Right atrium auricular region (tissue), 2 donors: ENCODE results near the gene NF1. TPM values are rescaled to one million over a fixed set of nuclear protein-coding genes. Genes with fewer than 3 reads are reported as not detected.

Source experiments
- DNase-seq: peaks from one replicate; pipeline ENCODE4 v3.0.0-alpha.2; 2019; ENCODE audit warnings: low spot score
- H3K27ac ChIP-seq, 2 donors: fragments of 200-600 bp; sonication (generic); 1 replicate in 1 of 2; 2 replicates in 1 of 2; pipeline ENCODE4 v1.5.1; 2016 to 2019
- H3K27me3 ChIP-seq, 2 donors: fragments of 200-600 bp; sonication (generic); one replicate each; pipeline versions ENCODE4 v1.5.1 to v1.6.0; 2017 to 2019
- H3K36me3 ChIP-seq: fragments of 200-600 bp; sonication (generic); one replicate; pipeline ENCODE4 v1.5.1; 2016
- H3K4me1 ChIP-seq, 2 donors: fragments of 200-600 bp; sonication (generic); one replicate each; pipeline versions ENCODE4 v1.5.1 to v1.6.0; 2017 to 2019
- H3K4me3 ChIP-seq, 2 donors: fragments of 200-600 bp; sonication (generic); 1 replicate in 1 of 2; 2 replicates in 1 of 2; pipeline ENCODE4 v1.5.1; 2017 to 2019; ENCODE audit warnings: mild to moderate bottlenecking in 1 of 2, moderate library complexity in 1 of 2
- H3K9me3 ChIP-seq, 2 donors: fragments of 200-600 bp; sonication (generic); one replicate each; pipeline ENCODE4 v1.5.1; 2019
- CTCF ChIP-seq, 2 donors: fragments of 200-600 bp; sonication (generic); IDR thresholded peaks; one replicate each; pipeline ENCODE4 v1.5.1; 2019; ENCODE audit warnings: antibody characterized with exemption in 2 of 2
- total RNA-seq, 2 donors: library from RNA; depleted of rRNA; stranded (reverse); fragments of >200 nt; gene quantifications; one replicate each; pipeline ENCODE4 v1.1.0, GENCODE V29; 2016

The NF1 gene
- total RNA-seq, 2 donors from 2014 or later = 47.5 to 51.4 TPM

- Histone ChIP-seq H3K36me3 (no peaks in the 10 kb centered on the region), H3K27me3 (no peaks in the 10 kb centered on the region), H3K27ac (no peak overlapping the region), H3K4me3 (no peak overlapping the region), H3K9me3 (no peaks in the 10 kb centered on the region), H3K4me1 (peaks cover 0 to 29% of the 10 kb centered on the region in 2 donors)
- DNase-seq = no peak
- TF ChIP-seq CTCF (IDR thresholded peaks at IDR 0.05) = no peak
Measured at GRCh38 chr17:31099016-31099415, 4.2 kb downstream of the NF1 start.

GRCh38 chr17:31100840-31101459 lies 6.2 kb downstream of the NF1 start:
- H3K4me3 ChIP-seq = no peak overlapping the region
- peak overlapping the region in 1 of 2 donors; percentile 15 for H3K27ac ChIP-seq
- no peaks in the 10 kb centered on the region for H3K9me3 ChIP-seq
- no peak for DNase-seq
- no peak for TF ChIP-seq CTCF (IDR thresholded peaks at IDR 0.05)
- H3K36me3 ChIP-seq = no peaks in the 10 kb centered on the region
- peaks cover 0 to 23% of the 10 kb centered on the region in 2 donors for H3K4me1 ChIP-seq
- H3K27me3 ChIP-seq = no peaks in the 10 kb centered on the region

GRCh38 chr17:31101943-31102342 lies 7.2 kb downstream of the NF1 start:
- TF ChIP-seq CTCF (IDR thresholded peaks at IDR 0.05) = no peak
- H3K27me3 ChIP-seq = no peaks in the 10 kb centered on the region
- DNase-seq = no peak
- no peak overlapping the region for H3K4me3 ChIP-seq
- no peaks in the 10 kb centered on the region for H3K36me3 ChIP-seq
- H3K27ac ChIP-seq = no peak overlapping the region
- H3K4me1 ChIP-seq = peaks cover 0 to 14% of the 10 kb centered on the region in 2 donors
- H3K9me3 ChIP-seq = no peaks in the 10 kb centered on the region

- no peaks in the 10 kb centered on the region for H3K9me3 ChIP-seq
- no peak for TF ChIP-seq CTCF (IDR thresholded peaks at IDR 0.05)
- no peak for DNase-seq
Measured at GRCh38 chr17:31105991-31106390, 11.2 kb downstream of the NF1 start.

GRCh38 chr17:31111183-31111582 lies 16.4 kb downstream of the NF1 start:
- TF ChIP-seq CTCF (IDR thresholded peaks at IDR 0.05) = no peak
- DNase-seq = no peak

More at GRCh38 chr17:31105991-31106390, 11.2 kb downstream of the NF1 start:
- Histone ChIP-seq H3K4me1 (peaks cover 0 to 13% of the 10 kb centered on the region in 2 donors), H3K4me3 (no peak overlapping the region), H3K27ac (no peak overlapping the region), H3K36me3 (no peaks in the 10 kb centered on the region), H3K27me3 (no peaks in the 10 kb centered on the region)

More at GRCh38 chr17:31111183-31111582, 16.4 kb downstream of the NF1 start:
- H3K36me3 ChIP-seq = no peaks in the 10 kb centered on the region
- peaks cover 0 to 5% of the 10 kb centered on the region in 2 donors for H3K4me1 ChIP-seq
- H3K9me3 ChIP-seq = no peaks in the 10 kb centered on the region
- H3K4me3 ChIP-seq = no peak overlapping the region
- H3K27me3 ChIP-seq = no peaks in the 10 kb centered on the region
- no peak overlapping the region for H3K27ac ChIP-seq
